ENCODE measurements around the gene MAGEF1.

MAGEF1 gene

GRCh38 chr3:184725176-184725719 lies 13.4 kb upstream of the MAGEF1 start:
- no peak for DNase-seq (ENCODE audit: low read depth)

DNA sequence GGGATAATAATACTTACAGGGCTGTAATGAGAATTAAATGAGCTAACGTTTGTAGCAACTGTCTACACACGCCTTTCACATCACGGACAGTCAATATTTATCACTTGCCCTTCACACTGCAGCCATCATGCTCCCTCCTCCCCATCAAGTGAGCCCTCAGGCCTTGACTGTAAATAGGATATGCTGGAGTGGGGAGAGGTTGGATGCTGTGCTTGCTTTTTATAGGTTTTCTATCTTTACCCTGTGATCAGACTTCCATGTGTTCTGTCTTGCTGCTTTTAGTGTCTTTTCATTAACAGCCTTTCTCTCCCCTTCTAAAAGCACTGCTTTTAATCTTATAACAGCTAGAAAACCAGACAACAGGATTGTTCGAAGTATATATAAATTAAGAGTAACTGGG lies 12.8 kb upstream of the MAGEF1 start:
- no peak for DNase-seq (ENCODE audit: low read depth)

GRCh38 chr3:184719709-184720108 lies 7.8 kb upstream of the MAGEF1 start:
- DNase-seq (ENCODE audit: low read depth): no peak

DNA sequence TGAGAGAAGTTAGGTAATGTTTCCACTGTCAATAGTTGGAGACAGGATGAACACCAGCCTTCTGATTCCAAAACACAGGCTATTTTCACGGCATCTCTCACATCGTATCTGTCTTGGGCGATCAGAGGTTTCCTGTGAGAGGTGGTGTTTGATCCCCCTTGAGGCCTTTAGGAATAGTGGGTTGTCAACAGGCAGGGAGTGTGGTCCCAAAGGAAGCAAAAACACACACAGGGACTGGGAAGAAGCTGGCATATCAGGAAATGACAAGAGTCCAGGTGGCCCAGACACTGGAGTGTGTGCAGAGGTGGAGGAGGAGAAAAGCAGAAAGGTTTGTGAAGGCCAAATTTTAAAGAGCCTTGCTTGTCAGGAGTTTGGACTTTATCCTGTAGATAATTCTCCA lies 6.6 kb upstream of the MAGEF1 start:
- no peak for DNase-seq (ENCODE audit: low read depth)

DNA sequence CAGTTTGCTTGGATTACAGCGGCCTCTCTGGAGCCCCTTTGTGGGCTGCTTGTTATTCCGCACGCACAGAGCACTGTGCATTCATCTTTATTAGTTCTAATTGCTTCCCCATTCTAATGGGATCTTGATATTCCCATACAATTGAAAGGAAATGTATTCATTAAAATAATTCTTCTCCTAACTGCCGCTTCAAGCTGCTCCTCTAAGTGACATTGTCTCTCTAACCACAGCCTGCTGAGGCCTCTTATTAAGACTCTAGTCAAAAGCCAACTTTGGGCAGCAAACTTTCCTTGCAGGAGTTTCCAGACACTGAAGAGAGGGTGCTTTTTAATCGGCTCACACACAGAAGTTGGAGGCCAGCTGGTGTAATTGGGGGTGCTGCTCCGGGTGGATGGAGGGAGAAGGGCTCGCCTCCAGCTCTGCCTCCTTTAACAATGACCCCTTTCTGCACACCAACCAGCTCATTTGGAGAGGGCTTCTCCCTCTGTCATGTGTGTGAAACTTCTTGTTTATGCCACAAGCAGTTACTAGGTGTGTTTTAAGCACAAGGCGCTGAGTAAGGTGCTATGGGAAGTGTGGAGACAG lies 5.6 kb upstream of the MAGEF1 start:
- DNase-seq (ENCODE audit: low read depth): no peak

- no peak for DNase-seq (ENCODE audit: low read depth)
These were observed 4.9 kb upstream of the MAGEF1 start for GRCh38 chr3:184716622-184717398.

- DNase-seq (ENCODE audit: low read depth): no peak
These were observed 4.2 kb upstream of the MAGEF1 start for GRCh38 chr3:184715943-184716621.

GRCh38 chr3:184713521-184713920 lies 1.7 kb upstream of the MAGEF1 start:
- no peak for DNase-seq (ENCODE audit: low read depth)

DNA sequence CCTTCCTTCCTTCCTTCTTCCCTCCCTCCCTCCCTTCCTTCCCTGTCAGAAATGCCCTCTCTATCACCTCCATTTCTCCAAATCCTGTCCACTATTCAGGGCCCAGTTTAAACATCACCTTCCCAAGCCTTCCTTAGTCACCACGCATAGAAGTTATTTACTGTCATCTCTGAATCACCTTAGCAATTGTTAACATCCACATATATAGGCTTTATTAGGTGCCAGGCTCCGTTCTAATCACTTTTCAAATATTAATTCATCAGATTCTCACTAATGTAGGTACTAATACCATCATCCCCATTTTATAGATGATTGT lies 1.1 kb upstream of the MAGEF1 start:
- no peak for DNase-seq (ENCODE audit: low read depth)

DNA sequence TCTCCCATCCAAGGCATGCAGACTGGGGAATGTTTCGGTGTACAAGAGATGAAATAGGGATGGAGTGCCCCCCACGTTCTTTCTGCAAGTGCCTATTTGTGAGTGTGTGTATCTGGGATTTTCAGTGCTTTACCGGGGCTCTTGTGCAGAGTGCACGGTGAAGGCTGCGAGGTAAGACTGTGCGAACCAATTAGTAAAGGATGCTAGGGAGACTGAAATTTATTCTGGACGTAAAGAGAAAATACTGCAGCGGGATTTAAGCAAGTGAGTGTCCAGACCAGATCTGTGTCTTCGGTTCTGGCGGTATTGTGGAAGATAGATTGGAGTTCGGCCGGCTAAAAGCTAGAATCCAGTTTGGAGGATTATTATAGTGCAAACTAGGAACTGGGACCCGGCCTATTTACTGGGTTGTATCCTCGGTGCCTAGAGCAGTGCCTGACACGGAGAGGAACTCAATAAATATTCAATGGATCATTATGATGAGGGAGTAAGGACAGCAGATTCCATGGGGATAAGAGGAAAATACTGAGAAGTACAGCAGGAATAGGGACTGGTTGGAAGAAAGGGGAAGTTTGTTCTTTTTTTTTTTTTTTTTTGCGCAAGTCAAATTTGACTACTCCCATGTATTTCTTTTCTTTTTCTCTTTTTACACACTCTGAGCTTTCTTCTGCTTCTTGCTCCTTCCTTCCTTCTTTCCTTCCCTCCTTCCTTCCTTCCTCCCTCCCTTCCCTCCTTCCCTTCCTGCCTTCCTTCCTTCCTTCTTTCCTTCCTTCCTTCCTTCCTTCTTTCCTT lies 580 bp upstream of the MAGEF1 start:
- DNase-seq (ENCODE audit: low read depth): no peak

- no peak for DNase-seq (ENCODE audit: low read depth)
These were observed 883 bp downstream of the MAGEF1 start for GRCh38 chr3:184710870-184711492.

GRCh38 chr3:184703657-184704056 lies 8.2 kb downstream of the MAGEF1 start:
- DNase-seq (ENCODE audit: low read depth): no peak

DNA sequence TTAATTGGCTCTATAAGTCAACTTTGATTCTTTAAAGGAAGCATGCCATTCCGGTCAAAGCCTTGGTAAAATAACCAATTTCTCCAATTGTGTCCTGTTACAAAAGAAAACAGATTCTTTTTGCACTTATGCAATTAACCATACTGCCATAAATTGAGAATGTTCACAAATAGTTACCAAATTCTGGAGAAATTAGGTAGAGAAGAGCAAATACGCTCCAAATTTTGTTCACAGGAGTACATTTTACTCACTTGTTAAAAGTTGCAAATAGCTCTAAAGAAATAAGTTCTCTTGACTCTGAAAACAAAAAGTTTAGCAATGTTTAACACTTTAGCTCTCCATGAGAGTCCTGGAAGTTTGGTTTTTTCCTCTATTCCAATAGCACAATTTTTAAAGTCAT lies 11.1 kb downstream of the MAGEF1 start:
- no peak for DNase-seq (ENCODE audit: low read depth)

- no peak for DNase-seq (ENCODE audit: low read depth)
These were observed 14.0 kb downstream of the MAGEF1 start for GRCh38 chr3:184697845-184698244.

GRCh38 chr3:184696697-184697096 lies 15.2 kb downstream of the MAGEF1 start:
- no peak for DNase-seq (ENCODE audit: low read depth)

- no peak for DNase-seq (ENCODE audit: low read depth)
These were observed 17.1 kb downstream of the MAGEF1 start for GRCh38 chr3:184694716-184695115.

DNA sequence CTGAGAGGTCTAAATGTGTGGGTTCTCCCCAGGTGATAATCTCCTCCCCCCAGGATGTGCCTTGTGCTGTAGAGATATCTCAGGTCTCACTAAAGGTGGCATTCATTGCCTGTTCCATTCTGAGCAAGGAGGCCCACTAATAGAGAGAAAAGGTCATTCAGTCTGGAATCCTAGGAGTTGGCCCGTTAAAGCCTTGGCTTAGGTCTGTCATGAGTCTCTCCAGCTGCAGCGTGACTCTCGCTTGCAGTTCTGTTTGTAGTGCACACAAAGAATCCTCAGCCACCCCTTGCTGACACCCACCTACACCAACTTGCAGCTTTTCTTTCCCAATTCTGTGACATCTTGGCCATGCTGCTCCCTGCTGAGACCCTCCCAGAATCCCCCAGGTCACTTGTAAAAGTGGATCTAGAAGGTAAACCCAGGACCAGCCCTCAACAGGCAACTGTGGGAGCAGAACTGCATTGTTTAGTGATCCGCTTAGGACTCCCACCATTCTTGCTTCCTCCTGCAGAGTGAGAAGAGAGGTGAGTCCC lies 17.7 kb downstream of the MAGEF1 start:
- no peak for DNase-seq (ENCODE audit: low read depth)

DNA sequence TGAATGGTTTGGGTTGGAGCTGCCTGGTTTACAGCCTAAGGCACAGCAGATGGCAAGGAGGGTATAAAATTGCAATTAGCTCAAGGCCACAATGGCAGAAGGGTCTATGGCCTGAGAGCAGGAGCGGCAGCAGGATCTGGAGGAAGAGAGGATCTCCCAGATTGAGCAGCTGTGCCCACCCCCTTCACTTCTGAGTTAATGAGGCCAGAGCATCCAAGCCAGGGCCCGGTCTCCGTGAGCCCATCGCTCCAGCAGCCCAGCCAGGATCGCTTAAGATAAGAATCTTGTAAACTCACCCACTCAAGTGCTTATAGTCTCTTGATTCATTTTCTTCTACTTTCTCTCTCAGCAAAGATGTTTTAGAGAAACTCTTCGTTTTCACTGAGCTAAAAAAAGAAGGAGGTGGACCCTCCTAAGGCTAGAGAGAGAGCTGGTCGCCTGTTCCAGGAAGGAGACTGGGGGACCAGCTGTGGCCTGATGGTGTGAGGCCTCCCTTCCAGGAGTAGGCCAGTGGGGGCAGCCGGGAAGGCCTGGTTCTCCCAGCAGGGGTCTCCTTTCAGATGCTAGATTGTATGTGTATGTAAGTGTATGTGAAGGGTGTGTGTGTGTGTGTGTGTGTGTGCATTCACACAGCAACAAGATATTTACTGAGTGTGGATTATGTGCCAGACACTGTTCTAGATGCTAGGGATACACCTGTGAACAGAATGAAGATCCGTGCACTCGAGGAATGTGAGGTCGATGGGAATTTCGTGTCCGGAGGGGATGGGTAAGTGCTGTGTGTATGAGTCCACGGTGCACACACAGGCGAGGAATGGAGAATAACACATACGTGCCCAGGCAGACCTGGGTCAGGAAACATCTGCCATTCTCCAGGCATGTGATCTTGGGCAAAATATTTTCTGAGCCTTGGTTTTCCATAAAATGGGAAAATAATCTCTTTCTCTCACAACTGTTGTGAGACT lies 18.6 kb downstream of the MAGEF1 start:
- no peak for DNase-seq (ENCODE audit: low read depth)

- no peak for DNase-seq (ENCODE audit: low read depth)
These were observed 20.2 kb downstream of the MAGEF1 start for GRCh38 chr3:184691397-184692231.

Data from GM04504 (cell line).